ENCODE data around the gene GNB1.

DNA sequence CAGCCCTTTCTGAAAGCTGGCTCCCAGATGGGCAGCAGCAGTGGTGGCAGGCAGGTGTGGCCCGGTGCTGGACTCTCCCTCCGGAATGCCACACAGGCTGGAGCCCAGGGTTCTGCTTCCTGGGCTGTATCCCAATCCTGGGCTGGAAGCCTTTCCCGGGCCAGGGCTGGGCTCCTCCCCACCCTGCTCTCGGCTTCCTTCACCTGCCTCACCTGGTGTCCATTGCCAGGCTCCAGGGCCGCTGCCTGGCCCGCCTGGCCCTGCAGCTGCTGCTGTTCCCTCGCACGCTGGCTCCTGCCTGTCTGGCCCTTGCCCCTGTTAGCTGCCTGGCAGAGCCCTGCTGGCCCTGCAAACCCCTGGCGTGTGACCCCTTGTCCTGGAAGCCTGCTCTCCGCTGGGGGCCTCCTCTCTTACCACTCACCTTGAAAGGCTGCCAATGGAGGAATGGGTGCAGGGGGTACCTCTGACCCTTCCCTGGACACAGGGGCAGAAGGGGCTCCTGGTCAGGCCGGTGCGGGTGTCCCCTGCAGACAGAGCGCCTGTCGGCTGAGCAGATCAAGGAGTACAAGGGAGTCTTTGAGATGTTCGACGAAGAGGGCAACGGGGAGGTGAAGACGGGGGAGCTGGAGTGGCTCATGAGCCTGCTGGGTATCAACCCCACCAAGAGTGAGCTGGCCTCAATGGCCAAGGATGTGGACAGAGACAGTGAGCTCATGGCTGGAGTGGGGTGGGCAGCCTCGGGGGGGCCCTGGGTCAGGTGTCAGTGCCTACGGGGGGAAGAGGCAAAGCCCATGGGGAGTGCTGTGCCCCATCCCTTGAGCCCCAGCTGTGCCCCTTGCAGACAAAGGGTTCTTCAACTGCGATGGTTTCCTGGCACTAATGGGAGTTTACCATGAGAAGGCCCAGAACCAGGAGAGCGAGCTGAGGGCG is 25.3 kb upstream of the GNB1 start:
- no peak for TF ChIP-seq CTCF (conservative IDR thresholded peaks at IDR 0.05 in 1 of 2, IDR thresholded peaks at IDR 0.05 in 1 of 2; ENCODE audit: low read depth in 1 of 2, low read length in 2 of 2)
- TF ChIP-seq EZH2 (IDR thresholded peaks at IDR 0.05; ENCODE audit: low read length, missing control alignments) = no peak
